SJCRH30 (cell line): ENCODE data around the gene GAL. TPM values are rescaled to one million over a fixed set of nuclear protein-coding genes. Genes with fewer than 3 reads are reported as not detected.

Experiments
- DNase-seq, 2 experiments: peaks; one replicate each; pipeline ENCODE4 v3.0.0-alpha.2; 2015 to 2020
- H3K27ac ChIP-seq: fragments of 250-450 bp; sonication (Bioruptor Pico); 2 replicates; pipeline ENCODE4 v1.5.1; 2020; ENCODE audit warnings: mild to moderate bottlenecking, moderate library complexity
- H3K27me3 ChIP-seq: fragments of 250-450 bp; sonication (Bioruptor Pico); 2 replicates; pipeline ENCODE4 v1.5.1; 2020; ENCODE audit warnings: mild to moderate bottlenecking, moderate library complexity
- H3K36me3 ChIP-seq: fragments of 250-450 bp; sonication (Bioruptor Pico); 2 replicates; pipeline ENCODE4 v1.5.1; 2020; ENCODE audit warnings: mild to moderate bottlenecking, moderate library complexity
- H3K4me1 ChIP-seq: fragments of 250-450 bp; sonication (Bioruptor Pico); 2 replicates; pipeline ENCODE4 v1.5.1; 2020; ENCODE audit warnings: mild to moderate bottlenecking, moderate library complexity
- H3K4me3 ChIP-seq: fragments of 250-450 bp; sonication (Bioruptor Pico); 2 replicates; pipeline ENCODE4 v1.5.1; 2020; ENCODE audit warnings: mild to moderate bottlenecking, moderate library complexity
- H3K9me3 ChIP-seq: fragments of 250-450 bp; sonication (Bioruptor Pico); replicated peaks from 2 replicates; pipeline ENCODE4 v1.5.1; 2020; ENCODE audit warnings: mild to moderate bottlenecking, moderate library complexity
- total RNA-seq: library from RNA; depleted of rRNA; stranded (reverse); fragments of >200 nt; shearing (Covaris generic); gene quantifications from 2 replicates; pipeline ENCODE4 v1.2.3, GENCODE V29; 2014

GAL gene
- total RNA-seq, 1 experiment from 2014 or later: not detected

GRCh38 chr11:68664141-68664540 lies 20.2 kb upstream of the GAL start:
- no peak overlapping the region for H3K4me3 ChIP-seq
- no peaks in the 10 kb centered on the region for H3K27me3 ChIP-seq
- H3K36me3 ChIP-seq: no peaks in the 10 kb centered on the region
- H3K9me3 ChIP-seq: 0 out of 2 replicates have a peak, but pooled peaks cover 2% of the 10 kb centered on the region
- no peak for DNase-seq
- no peak overlapping the region for H3K27ac ChIP-seq
- H3K4me1 ChIP-seq: peaks cover 3% of the 10 kb centered on the region; the same call in 1 of the 2 replicates

- no peaks in the 10 kb centered on the region for H3K4me1 ChIP-seq
- no peak for DNase-seq
Measured at GRCh38 chr11:68664906-68665305, 19.4 kb upstream of the GAL start.

DNA sequence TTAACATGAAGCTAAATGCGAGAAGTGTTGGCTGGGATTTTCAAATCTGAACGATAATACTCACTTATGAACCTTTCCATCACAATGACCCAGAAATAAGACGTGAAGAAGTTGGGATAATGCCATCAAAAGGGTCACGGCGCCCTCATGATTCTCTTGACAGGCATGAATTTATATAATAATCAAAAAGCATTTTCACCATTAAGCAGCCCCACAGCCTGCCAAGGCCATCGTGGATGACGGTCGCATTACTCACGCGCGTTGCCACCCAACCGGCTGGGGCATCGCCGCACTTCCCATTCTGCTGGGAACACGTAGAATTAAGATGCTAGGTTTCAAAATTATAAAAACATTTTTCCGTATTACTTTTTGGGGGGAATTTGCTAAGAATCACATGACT lies 18.9 kb upstream of the GAL start:
- no peaks in the 10 kb centered on the region for H3K36me3 ChIP-seq
- no peak overlapping the region for H3K27ac ChIP-seq
- DNase-seq: no peak
- no peaks in the 10 kb centered on the region for H3K27me3 ChIP-seq
- H3K4me3 ChIP-seq: no peak overlapping the region
- no peaks in the 10 kb centered on the region for H3K4me1 ChIP-seq
- 0 out of 2 replicates have a peak, but pooled peaks cover 2% of the 10 kb centered on the region for H3K9me3 ChIP-seq

More at GRCh38 chr11:68664906-68665305, 19.4 kb upstream of the GAL start:
- H3K27ac ChIP-seq: no peak overlapping the region
- no peaks in the 10 kb centered on the region for H3K27me3 ChIP-seq
- 0 out of 2 replicates have a peak, but pooled peaks cover 2% of the 10 kb centered on the region for H3K9me3 ChIP-seq
- H3K36me3 ChIP-seq: no peaks in the 10 kb centered on the region
- no peak overlapping the region for H3K4me3 ChIP-seq

GRCh38 chr11:68666849-68667248 lies 17.5 kb upstream of the GAL start:
- H3K9me3 ChIP-seq: 0 out of 2 replicates have a peak, but pooled peaks cover 2% of the 10 kb centered on the region
- no peaks in the 10 kb centered on the region for H3K4me1 ChIP-seq
- no peak overlapping the region for H3K27ac ChIP-seq
- DNase-seq: no peak
- no peaks in the 10 kb centered on the region for H3K27me3 ChIP-seq
- H3K4me3 ChIP-seq: no peak overlapping the region
- H3K36me3 ChIP-seq: no peaks in the 10 kb centered on the region

DNA sequence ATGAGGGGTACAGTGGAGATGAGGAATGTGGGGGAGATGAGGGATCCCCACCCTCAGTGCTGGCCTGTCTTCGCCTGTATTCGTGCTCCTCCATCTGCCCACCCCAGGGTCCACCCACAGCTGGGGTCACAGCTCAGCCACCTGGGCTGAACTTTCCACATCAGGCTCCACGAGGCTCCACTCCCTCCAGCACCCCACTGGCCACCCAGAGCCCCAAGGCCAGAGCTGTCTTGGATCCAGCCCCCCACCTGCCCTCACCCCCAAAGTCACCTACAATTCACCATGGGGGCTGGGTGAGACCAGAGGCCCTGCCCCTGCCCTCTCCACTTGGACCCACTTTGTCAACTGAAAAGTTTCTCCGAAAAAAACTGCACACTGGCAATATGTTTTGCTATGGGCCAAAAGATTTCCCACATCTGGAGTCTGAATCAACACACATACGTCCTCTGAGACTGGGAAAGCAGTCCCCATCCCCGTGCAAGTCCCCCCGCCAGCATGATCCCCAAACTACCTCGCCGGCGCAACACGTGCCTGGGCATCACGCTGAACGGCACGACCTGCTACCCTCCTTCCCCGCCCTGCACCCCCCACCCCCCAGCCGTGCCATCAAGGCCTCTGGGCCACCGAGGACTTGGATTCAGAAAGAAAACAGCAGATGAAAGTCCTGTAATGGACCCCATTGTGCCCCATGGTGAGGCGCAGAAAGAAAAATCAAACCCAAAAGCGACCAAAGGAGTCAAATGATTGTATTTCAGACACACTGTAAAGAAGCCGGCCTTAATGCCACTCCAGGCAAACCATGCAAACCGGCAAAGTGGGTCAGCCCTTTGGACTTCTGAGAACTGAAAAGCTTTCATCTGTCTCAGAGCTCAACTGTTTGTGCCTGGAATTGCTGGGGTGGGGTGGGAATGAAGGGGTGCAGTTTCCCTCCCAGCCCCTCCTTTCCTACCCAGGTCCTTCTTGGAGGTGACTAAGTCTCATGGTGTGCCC lies 16.5 kb upstream of the GAL start:
- DNase-seq: no peak
- H3K4me3 ChIP-seq: no peak overlapping the region
- no peaks in the 10 kb centered on the region for H3K27me3 ChIP-seq
- no peaks in the 10 kb centered on the region for H3K36me3 ChIP-seq
- H3K27ac ChIP-seq: no peak overlapping the region
- no peaks in the 10 kb centered on the region for H3K4me1 ChIP-seq
- H3K9me3 ChIP-seq: 0 out of 2 replicates have a peak, but pooled peaks cover 2% of the 10 kb centered on the region

GRCh38 chr11:68669301-68670090 lies 14.8 kb upstream of the GAL start:
- no peak for DNase-seq
- Histone ChIP-seq H3K9me3 (no peaks in the 10 kb centered on the region), H3K27me3 (no peaks in the 10 kb centered on the region), H3K4me3 (no peak overlapping the region), H3K36me3 (no peaks in the 10 kb centered on the region), H3K4me1 (no peaks in the 10 kb centered on the region), H3K27ac (no peak overlapping the region)

DNA sequence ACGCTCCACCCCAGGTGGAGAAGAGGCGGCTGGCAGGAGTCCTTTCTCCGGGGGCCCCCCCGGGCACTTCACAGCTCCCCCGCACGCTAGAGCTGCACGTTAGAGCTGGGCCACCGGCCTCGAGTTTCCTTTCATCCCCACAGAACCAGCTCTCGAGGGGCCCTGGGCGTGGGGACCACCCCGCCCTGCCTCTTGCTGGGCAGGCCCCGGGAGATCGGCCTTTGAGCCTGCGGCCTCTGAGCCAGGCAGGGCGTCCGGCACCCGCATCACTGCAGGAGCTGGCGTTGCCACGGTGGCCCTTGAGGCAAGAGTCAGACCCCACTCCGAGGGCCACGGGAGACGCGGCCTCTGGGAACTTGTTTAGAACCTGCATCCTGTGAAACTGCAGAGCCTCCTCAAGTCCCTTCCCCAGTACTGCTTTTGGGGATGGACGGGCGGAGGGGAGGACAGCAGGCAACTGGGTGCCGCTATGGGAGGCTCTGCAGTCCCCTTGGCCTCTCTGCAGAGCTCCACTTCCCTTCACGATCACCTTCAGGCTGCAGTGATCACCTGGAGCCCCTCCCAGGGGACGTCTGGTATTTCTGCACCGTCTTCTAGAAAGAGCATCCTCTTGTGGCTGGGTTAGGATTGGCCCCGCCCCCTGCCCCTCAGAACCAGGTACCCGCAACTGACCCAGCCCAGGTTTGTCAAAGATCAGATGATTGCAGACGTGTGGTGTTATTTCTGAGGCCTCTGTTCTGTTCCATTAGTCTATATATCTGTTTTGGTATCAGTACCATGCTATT lies 13.9 kb upstream of the GAL start:
- no peaks in the 10 kb centered on the region for H3K27me3 ChIP-seq
- H3K4me1 ChIP-seq: no peaks in the 10 kb centered on the region
- no peak overlapping the region for H3K4me3 ChIP-seq
- H3K27ac ChIP-seq: no peak overlapping the region
- no peaks in the 10 kb centered on the region for H3K9me3 ChIP-seq
- H3K36me3 ChIP-seq: no peaks in the 10 kb centered on the region
- DNase-seq: no peak

DNA sequence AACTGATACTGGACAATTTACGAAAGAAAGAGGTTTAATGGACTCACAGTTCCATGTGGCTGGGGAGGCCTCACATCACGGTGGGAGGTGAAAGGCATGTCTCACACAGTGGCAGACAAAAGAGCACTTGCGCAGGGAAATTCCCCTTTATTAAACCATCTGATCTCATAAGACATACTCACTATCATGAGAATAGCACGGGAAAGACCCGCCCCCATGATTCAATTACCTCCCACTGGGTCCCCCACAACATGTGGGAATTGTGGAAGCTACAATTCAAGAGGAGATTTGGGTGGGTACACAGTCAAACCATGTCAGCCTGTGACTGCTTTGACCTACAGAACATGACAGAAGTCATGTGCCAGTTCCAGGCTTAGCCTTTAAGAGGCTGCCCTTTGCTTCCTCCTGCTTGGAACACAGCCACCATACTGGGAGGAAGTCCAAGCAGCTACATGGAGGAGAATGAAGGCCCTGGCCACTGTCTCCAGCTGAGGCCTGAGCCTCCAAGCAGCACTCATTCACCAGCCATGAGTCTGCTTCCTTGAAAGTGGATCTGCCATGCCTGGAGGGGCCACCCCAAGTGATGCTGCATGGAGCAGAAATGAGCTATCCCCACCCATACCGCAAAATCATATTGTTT lies 10.9 kb upstream of the GAL start:
- DNase-seq: no peak
- no peak overlapping the region for H3K4me3 ChIP-seq
- no peaks in the 10 kb centered on the region for H3K36me3 ChIP-seq
- H3K4me1 ChIP-seq: no peaks in the 10 kb centered on the region
- no peaks in the 10 kb centered on the region for H3K27me3 ChIP-seq
- no peaks in the 10 kb centered on the region for H3K9me3 ChIP-seq
- no peak overlapping the region for H3K27ac ChIP-seq

- H3K9me3 ChIP-seq: no peaks in the 10 kb centered on the region
- no peak overlapping the region for H3K4me3 ChIP-seq
- no peak overlapping the region for H3K27ac ChIP-seq
- H3K36me3 ChIP-seq: no peaks in the 10 kb centered on the region
- peak; percentile 32 to 36 for DNase-seq
- H3K27me3 ChIP-seq: no peaks in the 10 kb centered on the region
- no peaks in the 10 kb centered on the region for H3K4me1 ChIP-seq
Measured at GRCh38 chr11:68673991-68674390, 10.4 kb upstream of the GAL start.

- Histone ChIP-seq H3K9me3 (no peaks in the 10 kb centered on the region), H3K4me3 (no peak overlapping the region), H3K36me3 (no peaks in the 10 kb centered on the region), H3K27ac (no peak overlapping the region), H3K4me1 (no peaks in the 10 kb centered on the region), H3K27me3 (no peaks in the 10 kb centered on the region)
- no peak for DNase-seq
Measured at GRCh38 chr11:68674461-68674860, 9.9 kb upstream of the GAL start.

- Histone ChIP-seq H3K9me3 (no peaks in the 10 kb centered on the region), H3K36me3 (no peaks in the 10 kb centered on the region), H3K4me3 (no peak overlapping the region), H3K27ac (no peak overlapping the region; the same call in 1 of the 2 replicates), H3K27me3 (no peaks in the 10 kb centered on the region), H3K4me1 (no peaks in the 10 kb centered on the region)
- DNase-seq: peak; percentile 85 to 88
Measured at GRCh38 chr11:68677432-68677831, 6.9 kb upstream of the GAL start.

DNA sequence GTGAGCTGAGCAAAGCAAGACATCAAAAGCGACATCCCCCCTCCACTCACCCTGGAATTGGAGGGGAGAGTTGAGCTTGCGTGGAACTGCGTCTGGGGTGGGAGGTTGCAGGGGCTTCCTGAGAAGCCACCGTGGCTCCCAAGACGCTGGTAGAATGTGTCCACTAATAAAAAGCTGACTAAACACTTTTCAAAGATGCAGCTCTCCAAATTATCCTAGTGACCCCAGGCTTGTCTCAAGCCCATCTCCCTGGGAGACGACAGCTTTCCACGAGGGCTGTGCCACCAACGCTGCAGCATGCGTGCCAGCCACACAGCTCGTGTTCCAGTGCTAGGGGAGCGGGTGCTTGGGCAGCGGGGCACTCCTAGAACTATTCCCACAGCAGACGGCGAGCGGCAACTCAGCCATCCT lies 6.3 kb upstream of the GAL start:
- no peak for DNase-seq
- H3K27me3 ChIP-seq: no peaks in the 10 kb centered on the region
- no peak overlapping the region for H3K27ac ChIP-seq
- no peaks in the 10 kb centered on the region for H3K36me3 ChIP-seq
- no peaks in the 10 kb centered on the region for H3K9me3 ChIP-seq
- no peak overlapping the region for H3K4me3 ChIP-seq
- no peaks in the 10 kb centered on the region for H3K4me1 ChIP-seq

DNA sequence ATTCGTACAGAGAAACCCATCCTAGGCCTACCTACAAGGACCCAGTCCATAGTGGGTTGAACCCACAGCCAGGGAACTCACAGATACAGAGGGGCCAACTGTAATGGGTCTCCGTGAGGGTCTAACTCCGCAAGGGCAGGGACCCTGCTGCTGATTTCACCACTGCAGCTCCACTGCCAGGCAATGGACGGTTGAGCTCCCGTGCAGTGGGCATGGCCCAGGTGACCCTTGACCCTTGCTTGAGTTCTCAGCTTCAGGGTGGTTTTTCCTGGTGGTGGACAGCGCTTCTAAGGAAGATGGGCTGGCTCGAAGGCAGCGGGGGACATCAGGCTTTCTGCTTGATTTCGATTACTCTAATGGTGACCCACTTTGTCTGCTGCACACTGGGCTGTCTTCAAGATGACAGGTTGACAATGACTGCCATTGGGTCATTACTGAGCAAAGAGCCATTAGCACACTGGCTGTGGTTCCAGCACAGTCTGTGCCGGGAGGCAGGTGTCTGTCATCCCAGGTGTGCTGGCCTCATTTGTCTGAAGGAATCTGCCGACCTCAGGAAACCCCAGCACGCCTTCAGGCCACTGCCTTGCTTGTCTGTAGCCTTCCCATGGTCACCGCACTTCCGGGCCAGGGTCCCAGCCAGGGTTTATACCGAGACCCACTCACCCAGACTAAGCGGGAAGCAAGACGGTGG lies 3.7 kb upstream of the GAL start:
- no peak overlapping the region for H3K27ac ChIP-seq
- no peak for DNase-seq

More for the DNA sequence above, 3.7 kb upstream of the GAL start:
- H3K4me1 ChIP-seq: no peaks in the 10 kb centered on the region
- H3K36me3 ChIP-seq: no peaks in the 10 kb centered on the region
- no peak overlapping the region for H3K4me3 ChIP-seq
- H3K9me3 ChIP-seq: no peaks in the 10 kb centered on the region
- H3K27me3 ChIP-seq: no peaks in the 10 kb centered on the region
